H1 (cell line): ENCODE data around the gene UNC13C. TPM values are rescaled to one million over a fixed set of nuclear protein-coding genes. Genes with fewer than 3 reads are reported as not detected.

ENCODE experiments used
- EGR1 ChIP-seq: IDR thresholded peaks from 2 replicates; pipeline ENCODE4 v1.6.1; 2011; ENCODE audit warnings: low read depth, low read length, borderline replicate concordance
- MAFK ChIP-seq: IDR thresholded peaks from 2 replicates; pipeline ENCODE4 v1.6.1; 2012; ENCODE audit warnings: low read depth, mild to moderate bottlenecking, improper control_type of control experiment, low read length
- polyA plus RNA-seq, 7 experiments: library from polyadenylated mRNA; depleted of rRNA in 3 of 7; stranded (reverse) in 5 of 7; unstranded in 2 of 7; fragments of >200 nt in 5 of 7; fragments of 200-250 nt in 2 of 7; gene quantifications; 1 replicate in 5 of 7; 2 replicates in 1 of 7; 4 replicates in 1 of 7; pipeline versions ENCODE4 v1.2.1 to v1.2.3, GENCODE V29; 2011 to 2013; ENCODE audit warnings: missing spikeins in 2 of 7, mixed read lengths in 2 of 7
- total RNA-seq: library from RNA; stranded (reverse); fragmentation: NEBNext Ultra II Directional; extraction: Animal tissue kit (Norgen Biotek cat#: 25700); gene quantifications from 2 replicates; pipeline ENCODE4 v1.2.1, GENCODE V29; 2021

UNC13C gene
- total and polyA plus RNA-seq, 2 of the 8 experiments (the other 6 are each of a cell fraction or from before 2014, with no cell fraction given) = 0.02 to 0.13 TPM

GRCh38 chr15:54577476-54578250 is 599.4 kb downstream of the UNC13C start (continued):
- no peak for TF ChIP-seq MAFK
- no peak for TF ChIP-seq EGR1
